ENCODE measurements around the gene GAR1.

DNA sequence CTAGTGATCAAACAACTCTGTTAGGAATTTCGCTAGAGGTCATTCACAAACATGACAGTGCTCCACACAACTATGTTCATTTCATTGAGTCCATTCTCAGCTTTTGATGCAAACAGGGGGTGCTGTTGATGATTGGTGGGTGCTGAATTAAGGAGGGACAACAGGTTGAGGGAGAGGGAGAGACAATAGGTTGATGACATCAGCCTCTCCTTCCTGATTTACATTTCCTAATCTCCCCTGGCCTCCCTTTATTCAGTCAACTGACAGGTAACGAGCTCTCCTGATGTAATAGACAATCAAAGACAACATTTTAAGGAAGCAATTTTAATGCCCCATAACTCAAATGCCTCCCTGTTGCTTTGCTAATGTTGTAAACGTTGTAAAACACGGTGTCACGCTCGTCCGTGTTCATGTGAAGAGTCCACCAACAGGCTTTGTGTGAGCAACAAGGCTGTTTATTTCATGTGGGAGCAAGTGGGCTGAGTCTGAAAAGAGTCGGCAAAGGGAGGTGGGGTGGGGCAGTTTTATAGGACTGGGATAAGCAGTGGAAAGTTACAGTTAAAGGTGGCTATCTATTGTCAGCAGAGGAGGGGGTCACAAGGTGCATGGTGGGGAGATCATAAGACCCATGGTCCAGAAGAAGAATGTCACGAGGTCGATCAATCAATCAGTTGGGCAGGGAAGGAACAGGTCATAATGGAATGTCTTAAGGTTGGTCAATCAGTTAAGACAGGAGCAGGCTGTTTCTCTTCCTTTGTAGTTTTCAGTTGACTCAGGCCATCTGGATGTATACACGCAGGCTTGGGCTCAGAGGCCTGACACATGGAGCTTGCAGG lies 4.8 kb upstream of the GAR1 start:
- TF ChIP-seq, protein P1, sequence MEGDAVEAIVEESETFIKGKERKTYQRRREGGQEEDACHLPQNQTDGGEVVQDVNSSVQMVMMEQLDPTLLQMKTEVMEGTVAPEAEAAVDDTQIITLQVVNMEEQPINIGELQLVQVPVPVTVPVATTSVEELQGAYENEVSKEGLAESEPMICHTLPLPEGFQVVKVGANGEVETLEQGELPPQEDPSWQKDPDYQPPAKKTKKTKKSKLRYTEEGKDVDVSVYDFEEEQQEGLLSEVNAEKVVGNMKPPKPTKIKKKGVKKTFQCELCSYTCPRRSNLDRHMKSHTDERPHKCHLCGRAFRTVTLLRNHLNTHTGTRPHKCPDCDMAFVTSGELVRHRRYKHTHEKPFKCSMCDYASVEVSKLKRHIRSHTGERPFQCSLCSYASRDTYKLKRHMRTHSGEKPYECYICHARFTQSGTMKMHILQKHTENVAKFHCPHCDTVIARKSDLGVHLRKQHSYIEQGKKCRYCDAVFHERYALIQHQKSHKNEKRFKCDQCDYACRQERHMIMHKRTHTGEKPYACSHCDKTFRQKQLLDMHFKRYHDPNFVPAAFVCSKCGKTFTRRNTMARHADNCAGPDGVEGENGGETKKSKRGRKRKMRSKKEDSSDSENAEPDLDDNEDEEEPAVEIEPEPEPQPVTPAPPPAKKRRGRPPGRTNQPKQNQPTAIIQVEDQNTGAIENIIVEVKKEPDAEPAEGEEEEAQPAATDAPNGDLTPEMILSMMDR (IDR thresholded peaks at IDR 0.05), result no peak
- no peak for TF ChIP-seq POLR2A (IDR thresholded peaks at IDR 0.05)
- TF ChIP-seq EP300 (IDR thresholded peaks at IDR 0.05), result no peak
